Osteoblast (primary cell): ENCODE measurements around the gene PLOD1. TPM values are rescaled to one million over a fixed set of nuclear protein-coding genes. Genes with fewer than 3 reads are reported as not detected.
"Not testable (repeated sequence)": the region's sequence is repeated elsewhere in the genome, so short reads cannot be mapped to it uniquely, and the experiment has no call there.

Experiments used
- DNase-seq: peaks from one replicate; pipeline ENCODE4 v3.0.0; 2011; ENCODE audit warnings: low spot score, mixed read lengths; ENCODE audit not compliant: insufficient read length; ENCODE audit errors: missing footprints
- H2AFZ ChIP-seq: 2 replicates; pipeline ENCODE4 v1.6.0; 2011; ENCODE audit warnings: mild to moderate bottlenecking, low read length
- H3K27ac ChIP-seq: 2 replicates; pipeline ENCODE4 v1.5.1; 2011; ENCODE audit warnings: mild to moderate bottlenecking, low read depth, low read length, moderate library complexity
- H3K27me3 ChIP-seq: 2 replicates; pipeline ENCODE4 v1.6.0; 2012; ENCODE audit warnings: mild to moderate bottlenecking, control low read depth, inconsistent platforms, low read length, moderate library complexity; ENCODE audit not compliant: insufficient read depth
- H3K36me3 ChIP-seq: 2 replicates; pipeline ENCODE4 v1.5.1; 2011; ENCODE audit warnings: mild to moderate bottlenecking, low read length, control low read depth, moderate library complexity; ENCODE audit not compliant: insufficient read depth
- H3K4me1 ChIP-seq: 2 replicates; pipeline ENCODE4 v1.5.1; 2011; ENCODE audit warnings: mild to moderate bottlenecking, low read length, control low read depth, moderate library complexity; ENCODE audit not compliant: insufficient read depth
- H3K4me2 ChIP-seq: 2 replicates; pipeline ENCODE4 v1.6.0; 2011; ENCODE audit warnings: mild to moderate bottlenecking, low read length; ENCODE audit not compliant: insufficient read depth
- H3K4me3 ChIP-seq: fragments of 200-600 bp; sonication (generic); 3 replicates; pipeline ENCODE4 v1.5.1; 2012; ENCODE audit warnings: mild to moderate bottlenecking, low read length, inconsistent platforms; ENCODE audit not compliant: insufficient read depth
- H3K79me2 ChIP-seq: 2 replicates; pipeline ENCODE4 v1.6.0; 2012; ENCODE audit warnings: mild to moderate bottlenecking, low read length, control low read depth, inconsistent platforms; ENCODE audit not compliant: insufficient read depth
- H3K9me3 ChIP-seq: 2 replicates; pipeline ENCODE4 v1.5.1; 2011; ENCODE audit warnings: low read depth, low read length, control low read depth
- H4K20me1 ChIP-seq: 2 replicates; pipeline ENCODE4 v1.6.0; 2012; ENCODE audit warnings: mild to moderate bottlenecking, low read length, control low read depth; ENCODE audit not compliant: insufficient read depth
- total RNA-seq: library from RNA; depleted of rRNA; stranded (reverse); fragments of >200 nt; gene quantifications from 2 replicates; pipeline ENCODE4 v1.2.3, GENCODE V29; 2012
- TF ChIP-seq, protein P1 (sequence below): IDR thresholded peaks from 2 replicates; pipeline ENCODE4 v1.5.1; 2011; ENCODE audit warnings: mild to moderate bottlenecking, low read depth, low read length, moderate library complexity; ENCODE audit errors: extremely low read depth

PLOD1 gene
- total RNA-seq, 1 donor, result 281 TPM

DNA sequence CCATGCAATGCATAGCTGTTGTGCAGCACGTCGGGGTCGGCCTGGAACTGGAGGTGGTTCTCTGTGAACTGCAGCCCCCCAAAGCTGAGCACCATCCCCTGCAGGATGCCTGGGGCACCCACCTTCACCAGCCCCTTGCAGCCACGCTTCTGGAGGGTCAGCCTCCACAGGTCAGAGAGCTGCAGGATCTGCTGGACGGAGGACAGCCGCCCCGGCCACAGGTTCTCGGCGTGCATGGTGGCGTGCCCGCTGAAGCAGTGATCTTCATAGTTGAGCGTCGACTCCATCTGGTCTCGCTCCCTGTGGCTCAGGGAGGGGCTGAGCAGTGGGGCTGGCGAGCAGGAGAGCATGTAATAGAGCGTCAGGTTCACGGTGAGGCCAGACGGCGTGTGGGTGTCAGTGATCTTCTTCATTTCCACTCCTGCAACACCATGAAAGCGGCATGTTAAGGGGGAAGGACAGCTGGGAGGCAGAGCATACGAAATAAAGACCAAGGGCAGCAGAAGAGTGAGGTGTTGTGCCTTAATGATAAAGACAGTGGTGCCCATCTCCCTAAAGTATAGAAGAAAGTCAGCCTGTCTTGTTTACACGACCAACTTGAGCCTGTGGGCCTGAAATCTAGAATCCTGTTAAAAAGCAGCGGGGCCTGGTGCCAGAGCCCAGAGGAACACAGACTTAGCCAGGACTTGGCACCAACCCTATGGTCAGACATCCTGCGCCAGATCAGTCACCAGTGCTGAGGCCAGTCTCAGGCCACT, 11.3 kb upstream of the PLOD1 start:
- H3K79me2 ChIP-seq, result peaks cover 41% of the 10 kb centered on the region
- H3K27me3 ChIP-seq, result no peaks in the 10 kb centered on the region
- peaks cover 47% of the 10 kb centered on the region for H4K20me1 ChIP-seq
- no peak overlapping the region for H3K4me3 ChIP-seq
- no peaks in the 10 kb centered on the region for H3K9me3 ChIP-seq
- peaks cover 29% of the 10 kb centered on the region for H3K4me1 ChIP-seq
- peaks cover 33% of the 10 kb centered on the region for H3K36me3 ChIP-seq
- H3K4me2 ChIP-seq, result peak overlapping the region; percentile 92
- peak; percentile 65 for DNase-seq
- TF ChIP-seq, protein P1, sequence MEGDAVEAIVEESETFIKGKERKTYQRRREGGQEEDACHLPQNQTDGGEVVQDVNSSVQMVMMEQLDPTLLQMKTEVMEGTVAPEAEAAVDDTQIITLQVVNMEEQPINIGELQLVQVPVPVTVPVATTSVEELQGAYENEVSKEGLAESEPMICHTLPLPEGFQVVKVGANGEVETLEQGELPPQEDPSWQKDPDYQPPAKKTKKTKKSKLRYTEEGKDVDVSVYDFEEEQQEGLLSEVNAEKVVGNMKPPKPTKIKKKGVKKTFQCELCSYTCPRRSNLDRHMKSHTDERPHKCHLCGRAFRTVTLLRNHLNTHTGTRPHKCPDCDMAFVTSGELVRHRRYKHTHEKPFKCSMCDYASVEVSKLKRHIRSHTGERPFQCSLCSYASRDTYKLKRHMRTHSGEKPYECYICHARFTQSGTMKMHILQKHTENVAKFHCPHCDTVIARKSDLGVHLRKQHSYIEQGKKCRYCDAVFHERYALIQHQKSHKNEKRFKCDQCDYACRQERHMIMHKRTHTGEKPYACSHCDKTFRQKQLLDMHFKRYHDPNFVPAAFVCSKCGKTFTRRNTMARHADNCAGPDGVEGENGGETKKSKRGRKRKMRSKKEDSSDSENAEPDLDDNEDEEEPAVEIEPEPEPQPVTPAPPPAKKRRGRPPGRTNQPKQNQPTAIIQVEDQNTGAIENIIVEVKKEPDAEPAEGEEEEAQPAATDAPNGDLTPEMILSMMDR, result no peak
- H3K27ac ChIP-seq, result no peak overlapping the region
- no peak overlapping the region for H2AFZ ChIP-seq

DNA sequence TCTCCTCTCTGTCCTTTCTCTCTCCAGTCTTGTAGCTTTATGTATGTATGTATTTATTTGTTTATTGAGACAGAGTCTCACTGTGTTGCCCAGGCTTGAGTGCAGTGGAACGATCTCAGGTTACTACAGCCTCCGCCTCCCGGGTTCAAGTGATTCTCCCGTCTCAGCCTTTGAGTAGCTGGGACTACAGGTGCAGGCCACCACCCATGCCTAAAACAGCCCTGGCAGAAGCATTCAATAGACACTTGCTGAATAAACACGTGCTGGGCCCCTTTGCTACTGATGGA, 10.7 kb upstream of the PLOD1 start:
- DNase-seq, result no peak
- no peak overlapping the region for H3K4me3 ChIP-seq
- H3K79me2 ChIP-seq, result peaks cover 41% of the 10 kb centered on the region
- peaks cover 25% of the 10 kb centered on the region for H3K4me1 ChIP-seq
- H3K9me3 ChIP-seq, result no peaks in the 10 kb centered on the region
- no peak overlapping the region for H3K27ac ChIP-seq
- H2AFZ ChIP-seq, result no peak overlapping the region
- TF ChIP-seq, protein P1, result no peak
- H3K36me3 ChIP-seq, result peaks cover 33% of the 10 kb centered on the region
- no peaks in the 10 kb centered on the region for H3K27me3 ChIP-seq
- peaks cover 43% of the 10 kb centered on the region for H4K20me1 ChIP-seq
- H3K4me2 ChIP-seq, result peak overlapping the region; percentile 92

GRCh38 chr1:11924334-11925195, 10.0 kb upstream of the PLOD1 start:
- peak; percentile 88 for DNase-seq
- Histone ChIP-seq H3K27ac (no peak overlapping the region), H3K79me2 (peaks cover 40% of the 10 kb centered on the region), H3K4me3 (peak overlapping the region; percentile 68), H3K9me3 (no peaks in the 10 kb centered on the region), H3K4me2 (peak overlapping the region; percentile 92), H4K20me1 (peaks cover 36% of the 10 kb centered on the region), H2AFZ (no peak overlapping the region), H3K4me1 (peaks cover 20% of the 10 kb centered on the region), H3K27me3 (no peaks in the 10 kb centered on the region), H3K36me3 (peaks cover 28% of the 10 kb centered on the region)
- TF ChIP-seq, protein P1, result no peak

DNA sequence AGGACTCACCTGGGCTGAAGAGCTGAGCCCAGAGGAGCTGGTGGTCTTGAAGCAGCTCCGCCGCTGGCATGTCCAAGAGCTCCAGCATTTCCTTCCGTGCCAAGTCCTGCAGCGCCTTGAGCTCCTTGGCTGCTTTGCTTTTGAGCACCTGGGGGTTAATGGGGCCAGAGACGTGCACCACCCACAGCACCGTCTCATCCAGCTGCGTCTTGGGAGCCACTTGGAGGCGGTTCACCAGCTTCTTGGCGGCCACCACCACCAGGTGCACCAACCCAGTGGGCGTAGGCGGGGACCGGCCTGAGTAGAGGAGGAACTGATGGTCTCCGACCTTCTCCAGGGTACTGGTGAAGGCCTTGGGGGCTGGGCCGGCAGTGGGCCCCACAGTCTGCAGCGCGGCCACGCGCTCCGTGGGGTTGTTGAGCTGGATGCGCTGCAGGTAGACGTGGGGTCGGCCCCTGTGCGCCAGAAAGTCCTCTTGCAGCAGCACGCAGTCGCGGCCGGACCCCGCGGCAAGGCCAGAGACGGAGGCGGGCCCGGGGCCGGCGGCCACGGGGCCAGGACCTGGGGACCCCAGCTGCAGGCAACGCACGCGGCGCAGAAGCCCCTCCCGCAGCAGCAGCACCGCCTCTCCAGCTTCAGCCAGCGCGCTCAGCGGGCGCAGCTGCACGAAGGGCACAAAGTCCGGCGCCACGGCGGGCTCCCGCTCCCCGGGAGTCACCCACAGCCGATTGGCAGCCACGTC, 9.2 kb upstream of the PLOD1 start:
- Histone ChIP-seq H3K36me3 (peaks cover 20% of the 10 kb centered on the region), H3K4me2 (peak overlapping the region; percentile 92), H3K4me3 (peak overlapping the region; percentile 68), H3K79me2 (peaks cover 37% of the 10 kb centered on the region), H4K20me1 (peaks cover 30% of the 10 kb centered on the region), H3K4me1 (peaks cover 25% of the 10 kb centered on the region)
- H2AFZ ChIP-seq, H3K27me3 ChIP-seq, DNase-seq, H3K27ac ChIP-seq, H3K9me3 ChIP-seq: not testable (repeated sequence)
